Measurements from ENCODE around the gene NPAS3.

Gene NPAS3

GRCh38 chr14:33435911-33436689 lies 497.4 kb downstream of the NPAS3 start:
- peak in 1 of 2 donors; percentile 2 for DNase-seq (ENCODE audit: low read depth in 2 of 2)

GRCh38 chr14:33441633-33442032 lies 503.0 kb downstream of the NPAS3 start:
- DNase-seq (ENCODE audit: low read depth in 2 of 2): no peak

GRCh38 chr14:33444136-33444535 lies 505.5 kb downstream of the NPAS3 start:
- DNase-seq (ENCODE audit: low read depth in 2 of 2): no peak

- DNase-seq (ENCODE audit: low read depth in 2 of 2): no peak
Measured at GRCh38 chr14:33449268-33449667, 510.6 kb downstream of the NPAS3 start.

- no peak for DNase-seq (ENCODE audit: low read depth in 2 of 2)
Measured at GRCh38 chr14:33449703-33450395, 511.2 kb downstream of the NPAS3 start.

GRCh38 chr14:33450416-33450815 lies 511.7 kb downstream of the NPAS3 start:
- DNase-seq (ENCODE audit: low read depth in 2 of 2): no peak

- no peak for DNase-seq (ENCODE audit: low read depth in 2 of 2)
Measured at GRCh38 chr14:33451211-33451610, 512.5 kb downstream of the NPAS3 start.

GRCh38 chr14:33452995-33453394 lies 514.3 kb downstream of the NPAS3 start:
- DNase-seq (ENCODE audit: low read depth in 2 of 2): no peak

- DNase-seq (ENCODE audit: low read depth in 2 of 2): no peak
Measured at GRCh38 chr14:33454022-33454595, 515.4 kb downstream of the NPAS3 start.

GRCh38 chr14:33454707-33455106 lies 516.0 kb downstream of the NPAS3 start:
- DNase-seq (ENCODE audit: low read depth in 2 of 2): no peak

- DNase-seq (ENCODE audit: low read depth in 2 of 2): no peak
Measured at GRCh38 chr14:33455654-33456345, 517.1 kb downstream of the NPAS3 start.

- DNase-seq (ENCODE audit: low read depth in 2 of 2): no peak
Measured at GRCh38 chr14:33457021-33457420, 518.3 kb downstream of the NPAS3 start.

- no peak for DNase-seq (ENCODE audit: low read depth in 2 of 2)
Measured at GRCh38 chr14:33457617-33458016, 518.9 kb downstream of the NPAS3 start.

- DNase-seq (ENCODE audit: low read depth in 2 of 2): no peak
Measured at GRCh38 chr14:33460164-33460563, 521.5 kb downstream of the NPAS3 start.

- no peak for DNase-seq (ENCODE audit: low read depth in 2 of 2)
Measured at GRCh38 chr14:33461036-33461435, 522.4 kb downstream of the NPAS3 start.

- no peak for DNase-seq (ENCODE audit: low read depth in 2 of 2)
Measured at GRCh38 chr14:33463731-33464130, 525.1 kb downstream of the NPAS3 start.

- DNase-seq (ENCODE audit: low read depth in 2 of 2): no peak
Measured at GRCh38 chr14:33464254-33464962, 525.7 kb downstream of the NPAS3 start.

GRCh38 chr14:33465846-33466700 lies 527.4 kb downstream of the NPAS3 start:
- DNase-seq (ENCODE audit: low read depth in 2 of 2): no peak

GRCh38 chr14:33467971-33468370 lies 529.3 kb downstream of the NPAS3 start:
- DNase-seq (ENCODE audit: low read depth in 2 of 2): no peak

- DNase-seq (ENCODE audit: low read depth in 2 of 2): no peak
Measured at GRCh38 chr14:33469898-33470297, 531.2 kb downstream of the NPAS3 start.

- no peak for DNase-seq (ENCODE audit: low read depth in 2 of 2)
Measured at GRCh38 chr14:33471776-33472175, 533.1 kb downstream of the NPAS3 start.
